Transverse colon (tissue), 3 donors: ENCODE measurements around the gene SNX13.

Experiments
- CTCF ChIP-seq, 5 experiments: fragments of 200-600 bp in 3 of 5; fragments of 450-650 bp in 2 of 5; sonication (generic) in 3 of 5; IDR thresholded peaks; 1 replicate in 2 of 5; 2 replicates in 3 of 5; pipeline ENCODE4 v1.5.1; 2016 to 2017; ENCODE audit warnings: antibody characterized with exemption in 5 of 5, inconsistent platforms in 3 of 5, mild to moderate bottlenecking in 2 of 5, moderate library complexity in 1 of 5
- EP300 ChIP-seq: sonication (generic); formaldehyde crosslinking; IDR thresholded peaks from one replicate; pipeline ENCODE4 v1.6.1; 2017; ENCODE audit warnings: antibody characterized with exemption, low read depth
- POLR2A ChIP-seq: fragments of 450-650 bp; IDR thresholded peaks from one replicate; pipeline ENCODE4 v1.6.1; 2016; ENCODE audit warnings: antibody characterized with exemption, mild to moderate bottlenecking, moderate library complexity

DNA sequence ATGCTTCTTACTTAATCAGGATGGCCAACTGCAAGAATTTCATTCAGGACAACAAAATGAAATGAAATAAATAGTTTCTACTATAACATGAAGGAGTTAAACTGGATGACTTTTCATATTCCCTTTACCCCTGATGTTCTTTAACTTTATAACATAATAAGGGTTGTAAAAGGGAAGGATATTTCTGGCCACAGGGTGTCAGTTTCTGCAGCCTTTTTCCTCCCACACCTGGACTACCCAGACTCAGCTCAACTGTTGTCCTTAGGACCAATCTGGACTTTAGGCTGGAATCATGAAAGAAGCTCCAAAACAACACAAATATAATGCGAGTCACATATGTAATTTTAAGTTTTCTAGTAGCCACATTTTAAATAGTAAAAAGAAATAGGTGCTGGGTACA is 44.0 kb upstream of the SNX13 start:
- TF ChIP-seq CTCF (IDR thresholded peaks at IDR 0.05) (peak in 1 of 5 experiments; percentile 11), POLR2A (no peak), EP300 (no peak)
